Aorta (tissue), 5 donors: ENCODE data around the gene S100A12. TPM values are rescaled to one million over a fixed set of nuclear protein-coding genes. Genes with fewer than 3 reads are reported as not detected.
A peak's percentile ranks its signal among the peaks of the same experiment; 100 is the strongest.
"Not testable (repeated sequence)": the region's sequence is repeated elsewhere in the genome, so short reads cannot be mapped to it uniquely, and the experiment has no call there.

Experiments
- ATAC-seq: fragments of 200-7000 bp; cut with Tn5 transposase; one replicate; pipeline ENCODE4 v1.9.1; 2022; ENCODE audit warnings: moderate library complexity; ENCODE audit not compliant: low FRiP score
- DNase-seq, 2 donors: peaks; one replicate each; pipeline ENCODE4 v3.0.0-alpha.2; 2020
- H3K27ac ChIP-seq, 2 donors: one replicate each; pipeline ENCODE4 v1.5.1; 2013; ENCODE audit warnings: low read length in 2 of 2, mild to moderate bottlenecking in 2 of 2, moderate library complexity in 2 of 2, control low read depth in 1 of 2, inconsistent platforms in 1 of 2, low read depth in 1 of 2
- H3K27me3 ChIP-seq, 2 donors: one replicate each; pipeline ENCODE4 v1.6.1; 2013; ENCODE audit warnings: control low read depth in 1 of 2, low read length in 1 of 2, mild to moderate bottlenecking in 1 of 2, moderate library complexity in 1 of 2; ENCODE audit not compliant: insufficient read depth in 2 of 2, control insufficient read depth in 1 of 2
- H3K36me3 ChIP-seq, 2 donors: one replicate each; pipeline ENCODE4 v1.6.1; 2013; ENCODE audit warnings: control low read depth in 1 of 2, low read length in 1 of 2, mild to moderate bottlenecking in 1 of 2; ENCODE audit not compliant: insufficient read depth in 2 of 2, control insufficient read depth in 1 of 2
- H3K4me1 ChIP-seq, 2 donors: one replicate each; pipeline ENCODE4 v1.6.1; 2013; ENCODE audit warnings: low read length in 2 of 2, control low read depth in 1 of 2, mild to moderate bottlenecking in 1 of 2, moderate library complexity in 1 of 2; ENCODE audit not compliant: insufficient read depth in 2 of 2, control insufficient read depth in 1 of 2
- H3K4me3 ChIP-seq, 2 donors: one replicate each; pipeline ENCODE4 v1.5.1; 2013; ENCODE audit warnings: low read length in 2 of 2, control low read depth in 1 of 2, mild to moderate bottlenecking in 1 of 2
- H3K9me3 ChIP-seq: one replicate; pipeline ENCODE4 v1.6.1; 2013; ENCODE audit warnings: mild to moderate bottlenecking, low read length; ENCODE audit not compliant: control insufficient read depth
- WGBS, 2 donors: extraction: QIAGEN DNeasy Blood & Tissue Kit; methylation state at CpG; one replicate each; pipeline ENCODE4 v1.1.7; 2013; 5-methylcytosine and 5-hydroxymethylcytosine counted together
- intact Hi-C, 2 donors: fragments of 100-400 bp; cut with DNase I; formaldehyde crosslinking; loops; one replicate each; pipeline versions ENCODE4 v1.14.2 to v1.15.0; 2022
- polyA plus RNA-seq, 2 donors: library from polyadenylated mRNA; stranded (reverse); fragments of 200-250 nt; gene quantifications; one replicate each; pipeline ENCODE4 v1.2.3, GENCODE V29; 2013
- total RNA-seq, 2 donors: library from RNA; stranded (reverse); fragmentation: NEBNext Ultra II Directional; extraction: Animal tissue kit (Norgen Biotek cat#: 25700); gene quantifications; one replicate each; pipeline ENCODE4 v1.2.1, GENCODE V29; 2021
- donor health status: healthy with polysubstance abuse.
- donor health status: Bipolar disorder and iron deficiency.
- donor health status: DM: no; HTN: no; CAD: no.
- donor health status: DM: no; HTN: no; CAD: no.
- donor health status: DM: yes; HTN: yes; CAD: no.

Gene S100A12
- total and polyA plus RNA-seq, 4 donors = 1.7 to 58.6 (median 14.0) TPM

- H3K27ac ChIP-seq, DNase-seq, ATAC-seq, H3K9me3 ChIP-seq, H3K27me3 ChIP-seq, H3K4me3 ChIP-seq, H3K4me1 ChIP-seq, intact Hi-C loops, H3K36me3 ChIP-seq: not testable (repeated sequence)
- 69 to 70% methylated on average over 11 of the region's 11 CpGs for WGBS, 2 donors
Observed at GRCh38 chr1:153407274-153407673, 31.9 kb upstream of the S100A12 start.

DNA sequence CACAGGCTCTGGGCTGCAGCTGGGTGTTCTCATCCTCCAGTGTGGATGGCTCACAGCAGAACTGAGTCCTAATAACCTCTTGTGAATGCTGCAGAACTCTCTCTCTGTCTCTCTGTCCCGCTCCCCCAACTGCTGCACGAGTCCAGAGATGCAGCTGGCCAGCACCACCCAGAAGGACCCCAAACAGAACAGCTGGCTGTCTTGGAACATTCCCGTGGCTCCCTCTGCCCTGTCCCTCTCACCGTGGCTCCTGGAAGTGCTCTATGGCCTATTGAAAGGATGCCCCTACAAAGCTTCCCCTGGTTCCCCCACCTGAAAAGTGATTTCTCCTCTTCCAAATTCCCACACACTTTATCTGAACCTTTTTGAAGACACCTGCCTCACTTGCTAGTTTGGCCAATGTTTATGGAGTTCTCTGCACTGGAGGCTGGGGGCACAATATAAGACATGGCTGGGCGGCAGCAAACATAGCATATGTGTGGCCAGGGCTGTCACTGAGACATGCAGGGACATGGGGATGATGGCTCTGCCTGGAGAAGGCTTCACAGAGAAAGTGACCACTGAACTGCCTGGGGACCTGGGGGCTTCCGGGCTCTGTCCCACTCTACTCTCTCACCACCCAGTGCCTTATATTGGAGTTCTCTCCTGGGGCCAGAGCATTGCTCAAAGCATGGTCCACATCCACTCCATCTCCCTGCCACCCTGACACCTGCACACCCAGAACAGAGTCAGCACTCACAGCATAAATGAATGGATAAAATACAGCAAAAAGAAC is 30.6 kb upstream of the S100A12 start:
- H3K4me3 ChIP-seq, H3K36me3 ChIP-seq, H3K27me3 ChIP-seq, intact Hi-C loops, ATAC-seq, H3K27ac ChIP-seq, H3K4me1 ChIP-seq, DNase-seq, H3K9me3 ChIP-seq: not testable (repeated sequence)
- 85 to 87% methylated on average over 6 of the region's 6 CpGs for WGBS, 2 donors

GRCh38 chr1:153404768-153405167 is 29.3 kb upstream of the S100A12 start:
- peak; percentile 76 to 84 for DNase-seq

GRCh38 chr1:153404086-153404635 is 28.7 kb upstream of the S100A12 start:
- Histone ChIP-seq H3K27ac (no peak overlapping the region), H3K27me3 (no peaks in the 10 kb centered on the region), H3K36me3 (no peaks in the 10 kb centered on the region), H3K4me1 (no peaks in the 10 kb centered on the region), H3K9me3 (no peaks in the 10 kb centered on the region), H3K4me3 (no peak overlapping the region)
- ATAC-seq (no peak), DNase-seq (no peak)
- WGBS, 2 donors = 77 to 89% methylated on average over 7 of the region's 7 CpGs
- intact Hi-C loops = no loop called here

More at GRCh38 chr1:153404768-153405167, 29.3 kb upstream of the S100A12 start:
- 47 to 50% methylated on average over 15 of the region's 15 CpGs for WGBS, 2 donors
- H3K27ac ChIP-seq = no peak overlapping the region
- intact Hi-C loops = no loop called here
- no peak for ATAC-seq
- H3K27me3 ChIP-seq = no peaks in the 10 kb centered on the region
- H3K4me1 ChIP-seq = no peaks in the 10 kb centered on the region
- no peak overlapping the region for H3K4me3 ChIP-seq
- H3K9me3 ChIP-seq = no peaks in the 10 kb centered on the region
- no peaks in the 10 kb centered on the region for H3K36me3 ChIP-seq

DNA sequence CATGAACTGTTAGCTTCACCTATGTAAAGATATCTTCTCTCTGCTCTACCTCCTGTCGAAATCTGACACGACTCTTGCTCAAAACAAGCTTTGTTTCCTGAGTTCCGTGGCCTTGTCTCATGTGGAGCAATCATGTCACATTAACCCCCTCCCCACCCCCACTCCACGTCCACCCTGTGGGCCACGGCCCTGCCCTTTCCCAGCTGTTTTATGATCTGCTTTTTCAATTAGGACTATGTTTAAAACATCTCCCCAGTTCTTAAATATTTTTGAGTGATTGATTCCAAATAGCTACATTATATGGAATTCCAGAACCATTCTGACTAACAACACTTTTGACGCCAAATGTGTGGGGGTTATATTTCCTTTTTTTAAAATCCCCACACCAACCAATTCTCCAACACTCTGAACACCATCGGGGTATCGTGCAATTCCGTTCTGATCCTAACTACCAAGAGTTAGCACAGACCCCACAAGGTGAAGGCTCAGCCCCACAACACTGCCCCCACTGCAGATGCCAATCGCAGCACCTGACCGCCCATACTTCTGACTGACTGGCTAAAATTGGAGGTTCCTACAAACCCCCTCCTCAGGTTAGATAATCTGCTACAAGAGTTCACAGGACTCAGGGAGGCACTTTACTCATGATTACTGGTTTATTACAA is 28.1 kb upstream of the S100A12 start:
- Histone ChIP-seq H3K27ac (no peak overlapping the region), H3K36me3 (no peaks in the 10 kb centered on the region), H3K4me1 (no peaks in the 10 kb centered on the region), H3K4me3 (no peak overlapping the region), H3K27me3 (no peaks in the 10 kb centered on the region), H3K9me3 (no peaks in the 10 kb centered on the region)
- 88 to 93% methylated on average over 11 of the region's 11 CpGs for whole genome bisulfite sequencing, 2 donors
- no peak for ATAC-seq
- intact Hi-C loops = no loop called here
- no peak for DNase-seq

DNA sequence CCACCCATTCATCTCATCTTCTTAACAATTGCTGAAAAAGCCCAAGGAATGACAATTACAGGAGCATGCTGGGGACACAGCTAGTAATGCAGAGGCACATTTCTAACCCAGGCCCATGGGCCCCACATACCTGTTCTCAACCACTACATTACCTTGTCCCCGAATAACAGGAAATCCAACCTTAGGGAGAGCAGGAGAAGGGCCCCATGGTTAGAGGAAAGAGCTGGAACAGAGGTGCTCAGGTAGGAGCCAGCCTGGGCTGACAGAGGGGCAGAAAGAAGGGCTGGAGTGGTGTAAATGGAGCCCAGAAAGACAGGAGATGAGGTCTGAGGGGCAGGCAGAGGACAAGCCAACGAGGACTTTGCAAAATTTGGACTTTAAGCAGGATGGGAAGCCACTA is 26.8 kb upstream of the S100A12 start:
- Histone ChIP-seq H3K27ac (no peak overlapping the region), H3K9me3 (no peaks in the 10 kb centered on the region), H3K36me3 (no peaks in the 10 kb centered on the region), H3K4me1 (no peaks in the 10 kb centered on the region), H3K4me3 (no peak overlapping the region), H3K27me3 (no peaks in the 10 kb centered on the region)
- intact Hi-C loops = no loop called here
- 75 to 78% methylated on average over 2 of the region's 2 CpGs for WGBS, 2 donors
- DNase-seq = no peak
- no peak for ATAC-seq

DNA sequence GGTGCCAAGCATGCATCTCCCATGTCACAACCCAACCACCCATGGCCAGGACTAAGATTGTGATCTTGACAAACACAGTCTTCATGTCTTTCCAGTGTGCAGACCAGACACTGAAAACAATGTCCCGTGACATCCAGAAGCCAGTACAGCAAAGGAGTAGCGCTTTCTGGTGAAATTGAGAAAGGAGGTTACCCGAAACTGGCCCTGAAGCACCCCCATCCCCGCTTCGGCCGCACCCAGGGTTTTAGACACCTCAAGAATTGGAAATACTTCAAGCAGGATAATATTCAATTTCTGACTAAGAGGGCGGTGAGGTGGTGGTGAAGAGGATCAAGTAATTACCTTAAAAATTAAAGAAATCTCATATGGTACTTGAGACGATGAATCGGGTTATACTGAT is 26.0 kb upstream of the S100A12 start:
- no peaks in the 10 kb centered on the region for H3K9me3 ChIP-seq
- no peak for DNase-seq
- H3K27me3 ChIP-seq = no peaks in the 10 kb centered on the region
- H3K4me1 ChIP-seq = no peaks in the 10 kb centered on the region
- intact Hi-C loops = no loop called here
- no peak overlapping the region for H3K4me3 ChIP-seq
- H3K36me3 ChIP-seq = no peaks in the 10 kb centered on the region
- H3K27ac ChIP-seq = no peak overlapping the region
- 92 to 94% methylated on average over 9 of the region's 9 CpGs for WGBS, 2 donors
- no peak for ATAC-seq

GRCh38 chr1:153400244-153400643 is 24.8 kb upstream of the S100A12 start:
- Histone ChIP-seq H3K4me1 (no peaks in the 10 kb centered on the region), H3K27ac (no peak overlapping the region), H3K36me3 (no peaks in the 10 kb centered on the region), H3K4me3 (no peak overlapping the region), H3K27me3 (no peaks in the 10 kb centered on the region), H3K9me3 (no peaks in the 10 kb centered on the region)
- intact Hi-C loops = no loop called here
- DNase-seq = no peak
- WGBS, 2 donors = 57 to 60% methylated on average over 5 of the region's 5 CpGs
- ATAC-seq = no peak
